Anterior cingulate cortex (tissue), 58 donors: ENCODE measurements around the gene SLC5A2.
"Not testable (repeated sequence)": the region's sequence is repeated elsewhere in the genome, so short reads cannot be mapped to it uniquely, and the experiment has no call there.

Experiments
- DNase-seq, 58 donors: peaks; one replicate each; lab custom pipeline; 2025; lab: John Stamatoyannopoulos, UW

Gene SLC5A2

GRCh38 chr16:31523768-31524167, 40.8 kb downstream of the SLC5A2 start:
- DNase-seq = not testable (repeated sequence)

DNA sequence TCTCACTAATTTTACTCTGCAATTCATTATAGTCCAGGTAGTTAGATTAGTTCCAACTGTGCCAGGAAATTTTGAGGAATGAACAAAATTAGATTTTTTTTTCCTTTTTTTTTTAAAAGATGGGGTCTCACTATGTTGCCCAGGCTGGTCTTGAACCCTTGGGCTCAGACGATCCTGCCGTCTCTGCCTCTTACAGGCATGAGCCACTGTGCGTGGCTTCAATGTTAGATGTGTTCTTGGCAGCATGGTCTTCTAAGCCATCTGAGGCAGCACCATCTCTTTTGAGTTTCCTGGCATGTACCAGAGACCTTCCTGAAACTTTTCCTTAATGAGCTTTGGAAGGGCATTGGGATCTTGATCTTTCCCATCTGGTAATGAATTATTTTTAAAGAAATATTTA, 42.2 kb downstream of the SLC5A2 start:
- DNase-seq = no peak

DNA sequence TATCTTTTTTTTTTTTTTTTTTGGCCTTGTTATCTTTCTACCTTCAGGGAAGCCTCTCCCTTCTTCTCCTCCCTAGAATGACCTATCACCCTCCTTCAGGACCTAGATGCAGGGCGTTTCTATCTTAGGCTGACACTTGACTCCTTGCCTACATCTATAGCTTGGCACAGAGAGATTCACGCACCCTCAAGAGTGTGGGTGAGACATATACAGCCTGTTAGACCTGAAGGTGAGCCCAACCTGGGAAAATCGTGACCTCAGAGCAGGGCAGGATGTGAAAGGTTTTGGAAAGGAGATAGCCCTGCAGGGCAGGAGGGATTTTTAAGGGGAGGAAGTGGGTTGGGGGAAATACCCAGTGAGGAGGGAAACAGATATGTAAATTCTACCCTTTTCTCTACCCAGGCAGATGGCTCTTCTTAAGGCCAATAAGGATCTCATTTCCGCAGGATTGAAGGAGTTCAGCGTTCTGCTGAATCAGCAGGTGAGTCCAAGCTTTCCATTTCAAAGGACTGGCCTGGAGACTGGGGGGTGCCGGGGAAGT, 44.9 kb downstream of the SLC5A2 start, which contains the start of gene AHSP:
AHSP (plus strand) TSS at position 167 of the 541 bp plus-strand sequence; CDS start at position 407, 240 bp downstream.
- DNase-seq = no peak

GRCh38 chr16:31528523-31529107, 45.7 kb downstream of the SLC5A2 start:
- no peak for DNase-seq

- no peak for DNase-seq
Observed at GRCh38 chr16:31529108-31529936, 46.4 kb downstream of the SLC5A2 start.

DNA sequence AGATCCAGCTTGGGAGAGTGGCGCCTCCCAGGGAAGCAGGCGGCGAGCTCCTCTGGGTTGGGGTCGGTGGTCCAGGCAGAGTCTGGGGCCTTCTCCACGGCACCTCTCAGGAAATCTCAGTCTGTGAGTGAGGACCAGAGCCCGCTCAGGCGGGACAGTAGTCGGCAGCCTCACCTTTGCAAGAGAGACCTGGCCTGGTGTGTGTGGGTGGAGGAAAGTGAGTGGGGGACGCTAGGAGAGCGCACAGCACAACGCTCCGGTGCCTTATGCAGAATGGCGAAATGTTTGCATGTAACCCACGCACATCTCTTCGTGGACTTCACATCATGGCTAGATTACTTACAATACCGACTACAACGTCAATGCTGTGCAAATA, 47.0 kb downstream of the SLC5A2 start:
- no peak for DNase-seq

- no peak for DNase-seq
Observed at GRCh38 chr16:31530405-31530804, 47.5 kb downstream of the SLC5A2 start.

DNA sequence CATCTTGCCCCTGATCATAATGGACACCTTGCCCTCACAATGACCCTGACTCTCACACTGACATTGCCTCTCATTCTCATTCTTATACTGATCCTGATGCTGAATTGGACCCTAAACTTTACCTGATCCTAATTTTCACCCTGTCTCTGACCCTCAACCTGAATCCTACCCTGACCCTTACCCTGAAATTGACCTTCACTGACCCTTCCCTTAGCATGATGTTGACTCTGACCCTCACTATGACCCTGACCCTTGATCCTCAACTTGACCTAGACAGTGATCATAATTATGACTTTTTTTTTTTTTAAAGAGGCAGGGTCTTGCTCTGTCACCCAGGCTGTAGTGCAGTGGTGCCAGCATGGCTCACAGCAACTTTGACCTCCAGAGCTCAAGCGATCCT, 48.2 kb downstream of the SLC5A2 start:
- no peak for DNase-seq

- no peak for DNase-seq
Observed at GRCh38 chr16:31532120-31532519, 49.2 kb downstream of the SLC5A2 start.

- no peak for DNase-seq
Observed at GRCh38 chr16:31532896-31533295, 50.0 kb downstream of the SLC5A2 start.

- DNase-seq = no peak
Observed at GRCh38 chr16:31535737-31536136, 52.8 kb downstream of the SLC5A2 start.

DNA sequence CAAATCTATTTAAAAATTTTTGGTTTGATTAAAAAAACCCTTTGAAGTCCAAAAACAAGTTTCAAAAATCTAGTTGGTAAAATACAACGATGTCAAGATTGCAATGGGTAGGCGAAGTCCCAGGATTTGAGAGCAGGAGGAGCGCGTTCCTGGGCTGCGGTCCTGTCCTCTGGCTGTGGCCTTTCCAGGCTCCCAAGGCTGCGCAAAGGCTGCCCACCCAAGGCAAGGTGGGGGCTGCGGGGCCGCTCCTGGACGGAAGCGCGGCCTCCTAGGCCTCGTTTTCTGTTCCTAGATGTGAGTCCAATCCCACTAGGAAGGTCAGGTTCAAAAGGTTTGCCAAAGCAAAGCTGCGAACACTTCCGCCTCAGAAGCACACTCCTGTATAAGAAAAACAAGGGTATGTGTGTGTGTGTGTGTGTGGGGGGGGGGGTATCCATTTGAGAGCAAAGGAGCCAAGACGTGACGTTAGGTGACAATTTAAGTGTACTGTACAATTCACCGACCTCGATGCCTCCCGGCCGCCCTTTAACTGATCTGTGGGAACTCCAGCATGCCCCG, 54.0 kb downstream of the SLC5A2 start:
- DNase-seq = no peak

DNA sequence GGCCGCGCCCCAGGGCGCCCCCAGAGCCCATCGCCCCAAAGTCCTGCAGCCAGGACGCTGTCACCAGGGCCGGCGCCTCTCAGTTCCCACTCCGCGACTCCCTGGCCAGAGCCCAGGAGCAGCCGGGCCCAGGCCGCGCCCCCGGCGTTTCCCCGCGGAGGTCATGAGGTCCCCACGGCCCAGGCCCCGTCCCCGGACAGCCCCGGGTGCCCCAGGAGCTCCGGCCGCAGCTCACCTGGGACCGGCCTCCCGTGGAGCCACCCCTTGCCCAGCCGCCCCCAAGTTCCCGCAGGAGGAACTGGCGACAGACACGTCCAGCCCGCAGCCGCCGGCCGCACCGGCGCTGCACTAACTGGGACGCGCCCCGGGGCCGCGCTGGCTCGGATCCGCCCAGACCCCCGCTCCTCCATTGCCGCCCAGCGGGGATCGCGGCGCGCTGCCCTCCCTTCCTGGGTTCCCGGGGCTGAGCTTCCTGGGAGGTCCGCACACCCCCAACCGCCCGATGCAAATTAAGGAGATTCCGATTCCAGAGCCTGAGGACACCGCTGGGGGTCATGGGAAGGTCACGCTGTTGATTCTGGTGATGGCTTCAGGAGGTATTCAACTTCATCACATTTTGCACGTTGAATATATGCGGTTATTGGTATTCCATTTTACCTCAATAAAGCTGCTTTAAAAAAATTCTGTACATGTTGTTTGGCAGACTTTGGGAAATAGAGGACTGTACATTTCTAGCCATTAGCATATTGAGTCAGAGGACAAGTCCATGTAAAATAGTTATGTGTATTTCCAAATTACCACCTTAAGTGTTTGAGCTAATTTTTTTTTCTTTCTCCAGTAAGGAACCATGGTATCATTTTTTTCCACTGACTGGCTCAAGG, 54.7 kb downstream of the SLC5A2 start:
- DNase-seq = no peak

DNA sequence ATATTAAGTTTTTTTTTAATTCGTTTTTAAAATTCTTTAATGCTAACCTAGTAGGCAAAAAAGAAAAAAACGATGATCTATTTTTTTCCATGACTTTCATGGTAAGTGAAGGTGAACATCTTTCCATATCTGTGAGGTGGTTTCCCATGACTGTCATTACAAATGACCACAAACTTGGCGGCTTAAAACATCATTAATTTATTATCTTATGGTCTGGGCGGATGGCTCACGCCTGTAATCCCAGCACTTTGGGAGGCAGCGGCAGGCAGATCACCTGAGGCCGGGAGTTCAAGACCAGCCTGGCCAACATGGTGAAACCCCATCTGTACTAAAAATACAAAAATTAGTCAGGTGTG, 55.3 kb downstream of the SLC5A2 start:
- not testable (repeated sequence) for DNase-seq

DNA sequence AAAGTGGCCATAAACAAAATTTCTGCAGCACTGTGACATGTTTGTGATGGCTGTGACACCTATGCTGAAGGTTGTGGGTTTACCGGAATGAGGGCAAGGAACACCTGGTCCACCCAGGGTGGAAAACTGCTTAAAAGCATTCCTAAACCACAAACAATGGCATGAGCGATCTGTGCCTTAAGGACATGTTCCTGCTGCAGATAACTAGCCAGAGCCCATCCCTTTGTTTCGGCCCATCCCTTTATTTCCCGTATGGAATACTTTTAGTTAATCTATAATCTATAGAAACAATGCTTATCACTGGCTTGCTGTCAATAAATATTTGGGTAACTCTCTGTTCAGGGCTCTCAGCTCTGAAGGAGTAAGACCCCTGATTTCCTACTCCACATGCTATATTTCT, 56.8 kb downstream of the SLC5A2 start:
- DNase-seq = not testable (repeated sequence)
